ACHN (cell line): ENCODE data around the gene NID1.
"Not testable (repeated sequence)": the region's sequence is repeated elsewhere in the genome, so short reads cannot be mapped to it uniquely, and the experiment has no call there.

ENCODE experiments used
- DNase-seq: peaks from one replicate; pipeline ENCODE4 v3.0.0-alpha.2; 2015
- in situ Hi-C: cut with HindIII; loops from 2 replicates; pipeline ENCODE4 v1.10.0; 2017; ENCODE audit warnings: low sequenced_read_pairs, low pct_ligation_motif_present, low pct_unique_long_range_greater_than_20kb

NID1 gene

DNA sequence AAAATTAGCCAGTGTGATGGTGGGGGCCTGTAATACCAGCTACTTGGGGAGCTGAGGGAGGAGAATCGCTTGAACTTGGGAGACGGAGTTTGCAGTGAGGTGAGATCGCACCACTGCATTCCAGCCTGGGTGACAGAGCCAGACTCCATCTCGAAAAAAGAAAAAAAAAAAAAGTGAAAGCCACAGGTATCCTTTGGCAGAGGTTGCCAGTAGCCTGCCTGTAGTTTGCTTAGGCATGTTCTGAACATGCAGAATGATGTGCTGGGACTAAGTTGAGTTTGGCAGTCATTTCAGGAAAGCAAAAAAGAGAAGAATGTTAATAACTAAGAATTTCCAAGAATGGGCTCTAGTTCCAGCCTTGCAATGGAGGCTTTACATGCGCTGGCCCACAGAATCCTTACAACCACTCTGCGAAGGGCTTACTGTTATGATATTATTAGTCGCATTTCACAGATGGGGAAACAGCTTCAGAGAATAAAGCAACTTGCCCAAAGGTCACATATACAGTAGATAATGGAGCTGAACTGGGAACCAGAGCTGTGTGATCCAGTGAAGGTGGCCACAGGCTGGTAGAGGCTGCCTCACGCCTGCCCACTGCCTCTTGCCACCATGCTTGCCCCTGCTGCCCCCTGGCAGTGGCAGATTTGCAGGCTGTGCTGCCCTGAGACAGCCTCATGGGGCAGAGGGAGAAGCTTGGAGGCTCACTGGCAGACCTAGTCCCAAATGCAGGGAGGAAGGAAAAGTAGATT is 131.7 kb downstream of the NID1 start:
- in situ Hi-C loops = no loop called here

DNA sequence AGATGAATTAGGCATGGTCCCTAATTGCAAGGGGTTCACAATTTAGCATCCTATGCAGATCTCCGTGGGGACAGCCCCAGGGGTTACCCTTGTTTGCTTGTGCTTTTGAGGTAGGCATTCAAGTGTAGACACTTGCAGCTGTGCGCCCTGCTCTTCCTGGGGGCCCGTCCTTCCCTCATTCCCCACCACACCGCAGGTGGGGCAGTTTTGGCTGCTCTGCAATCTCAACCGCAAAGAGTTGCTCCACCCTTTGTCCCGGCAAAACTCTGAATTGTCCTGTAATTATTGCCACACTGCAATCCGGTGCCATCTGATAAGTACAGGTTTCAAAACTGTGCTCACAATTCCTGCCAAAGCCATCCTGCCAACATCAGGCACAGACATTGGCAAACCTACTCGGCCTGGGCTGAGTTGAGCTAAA is 132.8 kb downstream of the NID1 start:
- DNase-seq = no peak
- in situ Hi-C loops = no loop called here

More for the DNA sequence above, 131.7 kb downstream of the NID1 start:
- DNase-seq = peak; percentile 48

DNA sequence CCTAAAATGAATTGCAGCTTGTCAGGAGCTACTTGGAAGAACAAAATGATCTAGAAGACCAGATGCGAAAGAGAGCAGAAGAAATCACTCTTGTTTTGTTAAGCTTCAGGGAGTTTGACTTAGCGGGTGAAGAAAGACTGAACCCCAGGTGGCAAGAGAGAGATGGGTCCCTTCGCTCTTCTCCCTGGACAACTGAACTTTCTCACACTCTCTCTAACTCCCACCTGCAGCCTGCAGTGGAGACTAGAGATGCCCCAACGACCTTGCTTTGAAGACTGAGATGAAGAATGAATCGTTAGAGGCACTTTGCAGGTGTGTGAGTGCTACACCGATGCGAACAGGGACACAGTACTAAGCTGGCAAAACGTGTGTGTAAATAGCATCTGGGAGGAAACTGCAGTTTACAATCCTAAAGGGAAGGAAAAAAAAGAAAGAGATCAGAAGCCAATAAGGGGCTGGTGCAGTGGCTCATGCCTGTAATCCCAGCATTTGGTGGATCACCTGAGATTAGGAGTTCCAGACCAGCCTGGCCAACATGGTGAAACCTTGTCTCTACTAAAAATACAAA is 133.6 kb downstream of the NID1 start:
- DNase-seq = no peak
- in situ Hi-C loops = no loop called here

DNA sequence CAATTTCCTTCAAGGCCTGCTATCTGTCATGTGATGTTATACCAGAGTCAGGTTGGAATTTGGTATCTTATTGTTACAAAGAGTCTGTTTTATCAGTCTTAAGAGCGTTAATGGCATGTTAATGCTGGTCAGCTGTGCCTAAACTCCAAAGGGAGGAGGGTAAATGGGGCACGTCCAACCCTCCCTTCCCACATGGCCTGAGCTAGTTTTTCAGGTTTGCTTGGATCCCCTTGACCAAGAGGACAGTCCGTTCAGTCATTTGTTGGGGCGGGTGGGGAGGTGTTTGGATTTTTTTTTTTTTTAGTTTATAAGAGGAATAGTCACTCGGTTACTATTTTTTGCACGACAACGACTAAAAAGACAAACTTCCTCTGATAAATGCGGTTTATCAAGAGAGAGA is 134.3 kb downstream of the NID1 start:
- no peak for DNase-seq
- in situ Hi-C loops = no loop called here

DNA sequence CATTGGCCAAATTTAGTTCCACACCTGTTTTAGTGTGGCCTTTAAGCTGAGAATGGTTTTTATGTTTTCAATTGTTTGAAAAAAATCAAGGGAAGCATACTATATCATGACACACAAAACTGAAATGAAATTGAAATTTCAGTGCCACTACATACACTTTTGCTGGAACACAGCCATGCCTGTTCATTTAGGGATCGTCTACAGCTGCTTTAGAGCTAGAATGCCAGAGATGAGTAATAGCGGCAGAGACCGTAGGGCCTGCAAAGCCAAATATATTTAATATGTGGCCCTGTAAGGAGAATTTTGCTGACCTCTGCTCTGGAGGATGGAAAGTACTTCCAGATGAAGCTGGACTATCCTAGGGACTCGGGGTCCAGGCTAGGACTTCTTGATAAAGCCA is 135.7 kb downstream of the NID1 start:
- no peak for DNase-seq
- in situ Hi-C loops = no loop called here

DNA sequence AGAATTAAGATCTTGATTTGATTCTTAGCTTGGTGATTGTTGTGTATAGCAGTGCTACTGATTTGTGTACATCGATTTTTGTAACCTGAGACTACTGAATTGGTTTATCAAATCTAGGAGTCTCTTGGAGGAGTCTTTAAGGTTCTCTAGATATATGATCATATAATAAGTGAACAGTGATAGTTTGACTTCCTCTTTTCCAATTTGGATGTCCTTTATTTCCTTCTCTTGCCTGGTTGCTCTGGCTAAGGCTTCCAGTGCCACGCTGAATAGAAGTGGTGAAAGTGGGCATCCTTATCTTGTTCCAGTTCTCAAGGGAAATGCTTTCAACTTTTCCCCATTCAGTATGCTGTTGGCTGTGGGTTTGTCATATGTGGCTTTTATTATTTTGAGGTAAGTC is 136.7 kb downstream of the NID1 start:
- DNase-seq = no peak
- in situ Hi-C loops = no loop called here

DNA sequence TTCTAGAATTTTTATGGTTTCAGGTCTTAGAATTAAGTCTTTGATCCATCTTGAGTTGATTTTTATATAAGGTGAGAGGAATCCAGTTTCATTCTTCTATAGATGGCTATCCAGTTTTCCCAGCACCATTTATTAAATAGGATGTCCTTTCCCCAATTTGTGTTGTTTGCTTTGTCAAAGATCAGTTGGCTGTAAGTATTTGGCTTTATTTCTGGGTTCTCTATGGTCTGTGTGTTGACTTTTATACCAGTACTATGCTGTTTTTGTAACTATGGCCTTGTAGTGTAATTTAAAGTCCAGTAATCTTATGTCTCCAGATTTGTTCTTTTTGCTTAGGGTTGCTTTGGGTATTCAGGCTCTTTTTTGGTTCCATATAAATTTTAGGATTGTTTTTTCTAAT is 137.3 kb downstream of the NID1 start:
- in situ Hi-C loops, DNase-seq: not testable (repeated sequence)
